Measurements from ENCODE around the gene FAM78B.

GRCh38 chr1:166175032-166175431 is 8.2 kb upstream of the FAM78B start:
- no peak for TF ChIP-seq CTCF (conservative IDR thresholded peaks at IDR 0.05; ENCODE audit: low read depth, low read length)
- no peak for TF ChIP-seq EZH2 (IDR thresholded peaks at IDR 0.05; ENCODE audit: borderline replicate concordance, low read depth, low read length, poor library complexity, severe bottlenecking)
